Right ventricle myocardium inferior (tissue), 1 donor: ENCODE results near the gene TCEA3. TPM values are rescaled to one million over a fixed set of nuclear protein-coding genes. Genes with fewer than 3 reads are reported as not detected.
A peak's percentile ranks its signal among the peaks of the same experiment; 100 is the strongest.

ENCODE experiments used
- ATAC-seq: fragments of 200-7000 bp; cut with Tn5 transposase; one replicate; pipeline ENCODE4 v1.9.1; 2020; ENCODE audit warnings: mild to moderate bottlenecking, moderate library complexity
- DNase-seq: peaks from one replicate; pipeline ENCODE4 v3.0.0; 2021; ENCODE audit errors: missing footprints
- intact Hi-C: fragments of 100-400 bp; cut with DNase I; formaldehyde crosslinking; loops from one replicate; pipeline ENCODE4 v1.11.0; 2022
- long read RNA-seq: library from polyadenylated mRNA; unstranded; transcript quantifications from one replicate; pipeline ENCODE4 v2.0.0, GENCODE V29; 2021
- total RNA-seq: library from RNA; stranded (reverse); fragmentation: NEBNext Ultra II Directional; extraction: Animal tissue kit (Norgen Biotek cat#: 25700); gene quantifications from one replicate; pipeline ENCODE4 v1.2.1, GENCODE V29; 2021
- donor health status: DM: no; HTN: yes; CAD: no; lungs with severe emphysema.

TCEA3 gene
- 73.6 TPM for total RNA-seq
- long read RNA-seq, transcript TCEA3-203 (11 exons, 1,559 nt): major isoform, 74 of 100 reads
- long read RNA-seq, partial matches to known transcripts: 11 of 100 reads
- long read RNA-seq, other reads (novel, unspliced or antisense): 14 of 100 reads

- ATAC-seq (peak; percentile 74), DNase-seq (peak; percentile 79)
- intact Hi-C loops: loop anchor here (5.0 kb wide), 2 partner anchors 58 to 77 kb away; partner anchors contain the start of gene ASAP3
Observed at GRCh38 chr1:23424293-23425192, at the start of gene TCEA3. TSS of gene TCEA3 (minus strand) at chr1:23424748. CDS start at chr1:23424633, 115 bp downstream.

GRCh38 chr1:23473037-23473800, 48.7 kb upstream of the TCEA3 start:
- DNase-seq (no peak), ATAC-seq (no peak)
- intact Hi-C loops: no loop called here

GRCh38 chr1:23472351-23473036, 47.9 kb upstream of the TCEA3 start:
- DNase-seq (no peak), ATAC-seq (no peak)
- intact Hi-C loops: no loop called here

- no peak for DNase-seq
- ATAC-seq: no peak
- intact Hi-C loops: no loop called here
Observed at GRCh38 chr1:23471473-23472075, 47.0 kb upstream of the TCEA3 start.

GRCh38 chr1:23470282-23471070, 45.9 kb upstream of the TCEA3 start:
- ATAC-seq (peak; percentile 77), DNase-seq (peak; percentile 81)
- intact Hi-C loops: no loop called here

GRCh38 chr1:23469372-23469982, 44.9 kb upstream of the TCEA3 start:
- no peak for DNase-seq
- intact Hi-C loops: no loop called here
- ATAC-seq: peak; percentile 56

GRCh38 chr1:23466423-23466989, 42.0 kb upstream of the TCEA3 start:
- intact Hi-C loops: no loop called here
- no peak for DNase-seq
- no peak for ATAC-seq

GRCh38 chr1:23463286-23463685, 38.7 kb upstream of the TCEA3 start:
- intact Hi-C loops: no loop called here
- DNase-seq (no peak), ATAC-seq (no peak)

- ATAC-seq: no peak
- intact Hi-C loops: no loop called here
- no peak for DNase-seq
Observed at GRCh38 chr1:23462766-23463165, 38.2 kb upstream of the TCEA3 start.

GRCh38 chr1:23461050-23461449, 36.5 kb upstream of the TCEA3 start:
- intact Hi-C loops: no loop called here
- ATAC-seq: no peak
- no peak for DNase-seq

GRCh38 chr1:23460519-23460918, 36.0 kb upstream of the TCEA3 start:
- ATAC-seq: no peak
- intact Hi-C loops: no loop called here
- no peak for DNase-seq

GRCh38 chr1:23459338-23459757, 34.8 kb upstream of the TCEA3 start:
- ATAC-seq (no peak), DNase-seq (no peak)
- intact Hi-C loops: no loop called here

- ATAC-seq (no peak), DNase-seq (no peak)
- intact Hi-C loops: no loop called here
Observed at GRCh38 chr1:23456226-23456625, 31.7 kb upstream of the TCEA3 start.

GRCh38 chr1:23453455-23454000, 29.0 kb upstream of the TCEA3 start:
- no peak for ATAC-seq
- no peak for DNase-seq
- intact Hi-C loops: no loop called here

- DNase-seq: no peak
- intact Hi-C loops: no loop called here
- ATAC-seq: no peak
Observed at GRCh38 chr1:23452011-23452411, 27.5 kb upstream of the TCEA3 start.

- intact Hi-C loops: no loop called here
- DNase-seq: no peak
- ATAC-seq: no peak
Observed at GRCh38 chr1:23451441-23451840, 26.9 kb upstream of the TCEA3 start.

GRCh38 chr1:23450894-23451293, 26.3 kb upstream of the TCEA3 start:
- ATAC-seq: no peak
- intact Hi-C loops: no loop called here
- DNase-seq: no peak
